ENCODE measurements around the gene LCN6.

Gene LCN6

GRCh38 chr9:136764301-136764891, 16.1 kb upstream of the LCN6 start, which contains the start of gene LCN15:
Gene LCN15, minus strand, starts transcription at chr9:136764518. Its CDS starts 30 bp downstream, at chr9:136764488.
- H3K4me2 ChIP-seq (ENCODE audit: low read depth, low read length, poor library complexity, severe bottlenecking) = no peak within 1 kb of the TSS
- H3K9ac ChIP-seq (ENCODE audit: low read length) = no peak within 1 kb of the TSS

GRCh38 chr9:136763649-136764035, 15.3 kb upstream of the LCN6 start:
- Histone ChIP-seq H2AFZ (ENCODE audit: low read depth, low read length, severe bottlenecking) (no peak overlapping the region), H3K4me3 (ENCODE audit: insufficient read depth, low read length, poor library complexity, severe bottlenecking) (no peak overlapping the region), H3K27me3 (ENCODE audit: low read length) (no peaks in the 10 kb centered on the region), H4K20me1 (ENCODE audit: low read depth, low read length) (no peaks in the 10 kb centered on the region), H3K9me3 (ENCODE audit: insufficient read depth, low read length) (no peaks in the 10 kb centered on the region), H3K4me2 (ENCODE audit: low read depth, low read length, poor library complexity, severe bottlenecking) (no peak overlapping the region), H3K9me2 (replicated peaks; ENCODE audit: insufficient read depth, low read length) (no peaks in the 10 kb centered on the region), H3K79me2 (ENCODE audit: insufficient read depth, low read length) (no peaks in the 10 kb centered on the region), H3K9ac (ENCODE audit: low read length) (no peak overlapping the region), H3F3A (ENCODE audit: insufficient read depth) (peaks cover 6% of the 10 kb centered on the region), H3K27ac (ENCODE audit: low read depth, low read length) (no peak overlapping the region), H3K36me3 (ENCODE audit: low read length) (no peaks in the 10 kb centered on the region)
- no peak for TF ChIP-seq CTCF (IDR thresholded peaks at IDR 0.05; ENCODE audit: insufficient read depth, low read length, poor library complexity, severe bottlenecking)
- TF ChIP-seq EZH2phosphoT487 (conservative IDR thresholded peaks at IDR 0.05; ENCODE audit: low read length) = no peak

More at GRCh38 chr9:136764301-136764891, 16.1 kb upstream of the LCN6 start, which contains the start of gene LCN15:
- TF ChIP-seq CTCF (IDR thresholded peaks at IDR 0.05; ENCODE audit: insufficient read depth, low read length, poor library complexity, severe bottlenecking) (no peak), EZH2phosphoT487 (conservative IDR thresholded peaks at IDR 0.05; ENCODE audit: low read length) (no peak)
- Histone ChIP-seq H3K9me3 (ENCODE audit: insufficient read depth, low read length) (no peaks in the 10 kb centered on the region), H2AFZ (ENCODE audit: low read depth, low read length, severe bottlenecking) (no peak within 1 kb of the TSS), H3K27me3 (ENCODE audit: low read length) (no peaks in the 10 kb centered on the region), H3K79me2 (ENCODE audit: insufficient read depth, low read length) (no peaks in the 10 kb centered on the region), H3K9me2 (replicated peaks; ENCODE audit: insufficient read depth, low read length) (no peaks in the 10 kb centered on the region), H4K20me1 (ENCODE audit: low read depth, low read length) (no peaks in the 10 kb centered on the region), H3K36me3 (ENCODE audit: low read length) (no peaks in the 10 kb centered on the region), H3F3A (ENCODE audit: insufficient read depth) (peaks cover 6% of the 10 kb centered on the region), H3K27ac (ENCODE audit: low read depth, low read length) (no peak within 1 kb of the TSS), H3K4me3 (ENCODE audit: insufficient read depth, low read length, poor library complexity, severe bottlenecking) (no peak within 1 kb of the TSS)

GRCh38 chr9:136762915-136763648, 14.8 kb upstream of the LCN6 start:
- Histone ChIP-seq H3K27ac (ENCODE audit: low read depth, low read length) (no peak overlapping the region), H3K4me2 (ENCODE audit: low read depth, low read length, poor library complexity, severe bottlenecking) (no peak overlapping the region), H2AFZ (ENCODE audit: low read depth, low read length, severe bottlenecking) (no peak overlapping the region), H3K4me3 (ENCODE audit: insufficient read depth, low read length, poor library complexity, severe bottlenecking) (no peak overlapping the region), H3K79me2 (ENCODE audit: insufficient read depth, low read length) (no peaks in the 10 kb centered on the region), H3K36me3 (ENCODE audit: low read length) (no peaks in the 10 kb centered on the region), H3K27me3 (ENCODE audit: low read length) (no peaks in the 10 kb centered on the region), H4K20me1 (ENCODE audit: low read depth, low read length) (no peaks in the 10 kb centered on the region), H3K9ac (ENCODE audit: low read length) (no peak overlapping the region), H3F3A (ENCODE audit: insufficient read depth) (peaks cover 6% of the 10 kb centered on the region), H3K9me2 (replicated peaks; ENCODE audit: insufficient read depth, low read length) (no peaks in the 10 kb centered on the region), H3K9me3 (ENCODE audit: insufficient read depth, low read length) (no peaks in the 10 kb centered on the region)
- TF ChIP-seq EZH2phosphoT487 (conservative IDR thresholded peaks at IDR 0.05; ENCODE audit: low read length) (no peak), CTCF (IDR thresholded peaks at IDR 0.05; ENCODE audit: insufficient read depth, low read length, poor library complexity, severe bottlenecking) (no peak)

Data from SU-DHL-6 (cell line).